PC-9 (cell line): ENCODE measurements around the gene CHP1. TPM values are rescaled to one million over a fixed set of nuclear protein-coding genes. Genes with fewer than 3 reads are reported as not detected.

ENCODE experiments used
- BruUV-seq: library from RNA; stranded (reverse); fragments of 400-500 nt; replicated peaks from 2 replicates; lab custom pipeline; 2021; lab: Mats Ljungman, UMichigan
- CTCF ChIA-PET: fragments of 300-600 bp; sonication (Branson Sonifier 250); formaldehyde crosslinking; loops from one replicate; lab custom pipeline; 2022; ENCODE audit warnings: antibody characterized with exemption; lab: Charles Lee
- POLR2A ChIA-PET: fragments of 300-600 bp; sonication (Branson Sonifier 250); formaldehyde crosslinking; loops from one replicate; lab custom pipeline; 2022; ENCODE audit warnings: antibody characterized with exemption; ENCODE audit not compliant: unreplicated experiment; lab: Charles Lee
- DNase-seq, 2 experiments: peaks; one replicate each; pipeline versions ENCODE4 v3.0.0 to v3.0.0-alpha.2; 2015 to 2022; ENCODE audit warnings: mixed read lengths in 1 of 2
- H2AFZ ChIP-seq: fragments of 200-600 bp; sonication (generic); 2 replicates; pipeline ENCODE4 v1.8.1; 2017; ENCODE audit warnings: antibody characterized with exemption
- H3F3A ChIP-seq: fragments of 200-600 bp; sonication (generic); 2 replicates; pipeline ENCODE4 v1.8.1; 2017; ENCODE audit warnings: antibody characterized with exemption, mild to moderate bottlenecking, low read depth; ENCODE audit not compliant: insufficient read depth
- H3K27ac ChIP-seq: fragments of 200-600 bp; sonication (generic); 2 replicates; pipeline ENCODE4 v1.6.1; 2016; ENCODE audit warnings: mixed run types
- H3K27me3 ChIP-seq: fragments of 200-600 bp; sonication (generic); 2 replicates; pipeline ENCODE4 v1.6.1; 2016; ENCODE audit warnings: low read depth, mixed run types; ENCODE audit not compliant: insufficient read depth
- H3K36me3 ChIP-seq: fragments of 200-600 bp; sonication (generic); 2 replicates; pipeline ENCODE4 v1.6.1; 2016; ENCODE audit warnings: low read depth, mixed run types
- H3K4me1 ChIP-seq: fragments of 200-600 bp; sonication (generic); replicated peaks from 2 replicates; pipeline ENCODE4 v1.6.1; 2016; ENCODE audit warnings: mixed run types; ENCODE audit not compliant: insufficient read depth
- H3K4me2 ChIP-seq: fragments of 200-600 bp; sonication (generic); 2 replicates; pipeline ENCODE4 v1.6.1; 2017; ENCODE audit warnings: mixed run types
- H3K4me3 ChIP-seq: fragments of 200-600 bp; sonication (generic); 2 replicates; pipeline ENCODE4 v1.6.1; 2016; ENCODE audit warnings: mixed run types
- H3K79me2 ChIP-seq: fragments of 200-600 bp; sonication (generic); 2 replicates; pipeline ENCODE4 v1.6.1; 2017; ENCODE audit warnings: low read depth, mixed run types
- H3K9me2 ChIP-seq: fragments of 200-600 bp; sonication (generic); 2 replicates; pipeline ENCODE4 v1.8.1; 2017; ENCODE audit warnings: mild to moderate bottlenecking; ENCODE audit not compliant: insufficient read depth
- H3K9me3 ChIP-seq: fragments of 200-600 bp; sonication (generic); 2 replicates; pipeline ENCODE4 v1.8.1; 2016; ENCODE audit warnings: low read depth; ENCODE audit not compliant: insufficient read depth
- H4K20me1 ChIP-seq: fragments of 200-600 bp; sonication (generic); 2 replicates; pipeline ENCODE4 v1.8.1; 2017; ENCODE audit not compliant: insufficient read depth
- EZH2 ChIP-seq: fragments of 200-600 bp; sonication (generic); IDR thresholded peaks from 2 replicates; pipeline ENCODE4 v1.8.0; 2017; ENCODE audit warnings: antibody characterized with exemption, low read depth
- intact Hi-C: fragments of 100-400 bp; cut with micrococcal nuclease; formaldehyde crosslinking; loops from one replicate; pipeline ENCODE4 v1.10.0; 2022; ENCODE audit not compliant: unreplicated experiment
- total RNA-seq: library from RNA; stranded (reverse); gene quantifications from 2 replicates; pipeline ENCODE4 v1.2.3, GENCODE V29; 2021
- TF ChIP-seq, protein P1 (sequence below): fragments of 200-600 bp; sonication (generic); conservative IDR thresholded peaks from 2 replicates; pipeline ENCODE4 v1.6.1; 2017; ENCODE audit warnings: mixed run types, antibody characterized with exemption, mild to moderate bottlenecking, moderate library complexity

CHP1 gene
- total RNA-seq, 1 experiment from 2014 or later, result 199 TPM

DNA sequence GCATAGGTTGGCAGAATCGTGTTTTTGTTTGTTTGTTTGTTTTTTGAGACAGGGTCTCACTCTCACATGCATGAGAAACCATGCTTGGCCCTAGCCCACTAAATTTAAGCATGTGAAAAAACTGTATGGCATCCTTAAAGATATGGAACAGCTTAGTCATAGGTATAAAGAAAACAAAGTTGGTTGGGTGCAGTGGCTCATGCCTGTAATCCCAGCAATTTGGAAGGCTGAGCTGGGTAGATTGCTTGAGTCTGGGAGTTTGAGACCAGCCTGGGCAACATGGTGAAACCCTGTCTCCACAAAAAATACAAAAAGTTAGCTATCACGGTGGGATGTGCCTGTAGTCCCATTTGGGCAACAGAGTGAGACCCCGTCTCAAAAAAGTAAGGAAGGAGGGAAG lies 25.8 kb upstream of the CHP1 start:
- H3K4me3 ChIP-seq, result no peak overlapping the region
- H3K27ac ChIP-seq, result no peak overlapping the region
- no peak overlapping the region for H3K4me2 ChIP-seq
- DNase-seq, result no peak
- CTCF ChIA-PET, result interaction anchor here (0.6 kb wide), 1 partner anchor 95 kb away, joined by 3 read pairs; no protein-coding TSS in a partner anchor
- peaks cover 10% of the 10 kb centered on the region for H3F3A ChIP-seq
- no peaks in the 10 kb centered on the region for H3K36me3 ChIP-seq
- TF ChIP-seq, protein P1, sequence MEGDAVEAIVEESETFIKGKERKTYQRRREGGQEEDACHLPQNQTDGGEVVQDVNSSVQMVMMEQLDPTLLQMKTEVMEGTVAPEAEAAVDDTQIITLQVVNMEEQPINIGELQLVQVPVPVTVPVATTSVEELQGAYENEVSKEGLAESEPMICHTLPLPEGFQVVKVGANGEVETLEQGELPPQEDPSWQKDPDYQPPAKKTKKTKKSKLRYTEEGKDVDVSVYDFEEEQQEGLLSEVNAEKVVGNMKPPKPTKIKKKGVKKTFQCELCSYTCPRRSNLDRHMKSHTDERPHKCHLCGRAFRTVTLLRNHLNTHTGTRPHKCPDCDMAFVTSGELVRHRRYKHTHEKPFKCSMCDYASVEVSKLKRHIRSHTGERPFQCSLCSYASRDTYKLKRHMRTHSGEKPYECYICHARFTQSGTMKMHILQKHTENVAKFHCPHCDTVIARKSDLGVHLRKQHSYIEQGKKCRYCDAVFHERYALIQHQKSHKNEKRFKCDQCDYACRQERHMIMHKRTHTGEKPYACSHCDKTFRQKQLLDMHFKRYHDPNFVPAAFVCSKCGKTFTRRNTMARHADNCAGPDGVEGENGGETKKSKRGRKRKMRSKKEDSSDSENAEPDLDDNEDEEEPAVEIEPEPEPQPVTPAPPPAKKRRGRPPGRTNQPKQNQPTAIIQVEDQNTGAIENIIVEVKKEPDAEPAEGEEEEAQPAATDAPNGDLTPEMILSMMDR, result no peak
- TF ChIP-seq EZH2, result no peak
- no peaks in the 10 kb centered on the region for H3K79me2 ChIP-seq
- H2AFZ ChIP-seq, result no peak overlapping the region
- H3K27me3 ChIP-seq, result no peaks in the 10 kb centered on the region
- H4K20me1 ChIP-seq, result no peaks in the 10 kb centered on the region
- peaks cover 11% of the 10 kb centered on the region for H3K4me1 ChIP-seq
- POLR2A ChIA-PET, result no interaction called here
- BruUV-seq, result no TSS peak
- intact Hi-C loops, result no loop called here
- H3K9me2 ChIP-seq, result no peaks in the 10 kb centered on the region
- no peaks in the 10 kb centered on the region for H3K9me3 ChIP-seq

DNA sequence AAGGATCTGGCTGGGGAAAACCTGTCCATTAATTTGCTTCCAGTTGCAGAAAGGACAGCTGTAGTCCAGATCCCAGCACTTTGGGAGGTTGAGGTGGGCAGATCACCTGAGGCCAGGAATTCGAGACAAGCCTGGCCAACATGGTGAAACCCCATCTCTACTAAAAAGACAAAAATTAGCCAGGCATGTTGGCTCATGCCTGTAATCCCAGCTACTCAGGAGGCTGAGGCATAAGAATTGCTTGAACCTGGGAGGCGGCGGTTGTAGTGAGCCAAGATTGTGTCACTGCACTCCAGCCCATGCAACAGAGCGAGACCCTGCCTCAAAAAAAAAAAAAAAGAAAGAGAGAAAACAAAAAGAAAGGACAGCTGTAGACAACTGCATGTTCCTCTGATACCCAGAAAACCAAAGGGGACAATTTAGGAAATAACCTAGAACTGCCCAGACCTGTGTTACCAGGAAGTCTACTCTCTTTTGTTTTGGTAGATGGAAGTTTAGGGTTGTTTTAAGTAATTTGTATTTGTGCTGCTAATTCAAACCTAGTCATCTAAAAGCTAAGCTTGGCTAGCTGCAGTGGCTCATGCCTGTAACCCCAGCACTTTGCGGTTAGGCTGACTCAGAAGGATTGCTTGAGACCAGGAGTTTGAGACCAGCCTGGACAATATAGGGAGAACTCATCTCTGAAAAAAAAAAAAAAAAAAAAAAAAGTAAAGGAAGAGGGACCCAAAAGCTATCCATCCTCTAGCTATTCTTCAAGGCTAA lies 23.2 kb upstream of the CHP1 start:
- Histone ChIP-seq H3F3A (peaks cover 10% of the 10 kb centered on the region), H3K4me2 (peak overlapping the region; percentile 38), H4K20me1 (no peaks in the 10 kb centered on the region), H2AFZ (no peak overlapping the region), H3K4me1 (peaks cover 11% of the 10 kb centered on the region), H3K27ac (peak overlapping the region; percentile 27; the same call in 1 of the 2 replicates), H3K9me2 (no peaks in the 10 kb centered on the region), H3K36me3 (no peaks in the 10 kb centered on the region), H3K9me3 (no peaks in the 10 kb centered on the region), H3K4me3 (no peak overlapping the region), H3K27me3 (no peaks in the 10 kb centered on the region), H3K79me2 (no peaks in the 10 kb centered on the region)
- TF ChIP-seq, protein P1, result no peak
- no peak for TF ChIP-seq EZH2
- CTCF ChIA-PET, result interaction anchor here (0.6 kb wide), 2 partner anchors 109 to 816 kb away, joined by 4 read pairs; no protein-coding TSS in a partner anchor
- POLR2A ChIA-PET, result interaction anchor here (0.6 to 0.7 kb wide), 3 partner anchors 26 to 437 kb away, joined by 3 to 5 read pairs (median 3); no protein-coding TSS in a partner anchor
- DNase-seq, result peak; percentile 35 to 72
- intact Hi-C loops, result no loop called here
- no TSS peak for BruUV-seq

DNA sequence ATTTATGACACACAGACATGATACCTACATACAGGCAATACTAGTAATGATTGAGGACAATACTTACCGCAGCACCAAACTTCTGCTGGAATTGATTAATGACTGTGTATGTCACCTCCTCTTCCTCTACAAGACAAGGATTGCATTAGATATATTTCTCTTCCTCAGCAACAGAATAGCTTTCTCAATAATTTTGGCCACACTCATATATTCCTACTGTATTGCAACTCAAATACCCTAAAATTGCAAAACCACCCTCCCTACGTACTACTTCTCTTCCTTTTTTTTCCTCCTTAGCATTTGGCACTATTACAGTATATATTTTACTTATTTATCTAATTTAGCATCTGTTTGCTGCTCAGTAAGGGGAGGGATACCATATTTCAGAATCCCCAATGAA lies 15.4 kb upstream of the CHP1 start:
- intact Hi-C loops, result no loop called here
- H2AFZ ChIP-seq, result no peak overlapping the region
- no peak overlapping the region for H3K4me3 ChIP-seq
- DNase-seq, result no peak
- POLR2A ChIA-PET, result no interaction called here
- no TSS peak for BruUV-seq
- TF ChIP-seq, protein P1, result no peak
- no peak for TF ChIP-seq EZH2
- no peaks in the 10 kb centered on the region for H4K20me1 ChIP-seq
- H3F3A ChIP-seq, result no peaks in the 10 kb centered on the region
- CTCF ChIA-PET, result interaction anchor here (0.5 kb wide), 1 partner anchor 230 kb away, joined by 4 read pairs; no protein-coding TSS in a partner anchor
- no peaks in the 10 kb centered on the region for H3K9me3 ChIP-seq
- no peaks in the 10 kb centered on the region for H3K9me2 ChIP-seq
- H3K36me3 ChIP-seq, result no peaks in the 10 kb centered on the region
- no peaks in the 10 kb centered on the region for H3K27me3 ChIP-seq
- H3K4me1 ChIP-seq, result no peaks in the 10 kb centered on the region
- no peaks in the 10 kb centered on the region for H3K79me2 ChIP-seq
- H3K27ac ChIP-seq, result no peak overlapping the region
- no peak overlapping the region for H3K4me2 ChIP-seq
